Hepatic stellate cell (primary cell): ENCODE results near the gene CLEC9A.

Experiments
- DNase-seq: peaks from one replicate; pipeline ENCODE4 v3.0.0; 2011; ENCODE audit warnings: low spot score

Gene CLEC9A

GRCh38 chr12:10067264-10067663 is 36.8 kb downstream of the CLEC9A start:
- no peak for DNase-seq

GRCh38 chr12:10067942-10068341 is 37.5 kb downstream of the CLEC9A start:
- DNase-seq: no peak

GRCh38 chr12:10068644-10069043 is 38.2 kb downstream of the CLEC9A start:
- no peak for DNase-seq

- DNase-seq: no peak
These were observed 38.6 kb downstream of the CLEC9A start for GRCh38 chr12:10069099-10069498.

GRCh38 chr12:10069976-10070375 is 39.5 kb downstream of the CLEC9A start:
- no peak for DNase-seq

GRCh38 chr12:10070380-10070779 is 39.9 kb downstream of the CLEC9A start:
- no peak for DNase-seq

- DNase-seq: no peak
These were observed 41.6 kb downstream of the CLEC9A start for GRCh38 chr12:10072131-10072530.

- no peak for DNase-seq
These were observed 42.8 kb downstream of the CLEC9A start for GRCh38 chr12:10073261-10073660.

- DNase-seq: no peak
These were observed 45.0 kb downstream of the CLEC9A start for GRCh38 chr12:10075451-10075850.

GRCh38 chr12:10082117-10082874 is 51.8 kb downstream of the CLEC9A start:
- no peak for DNase-seq

- DNase-seq: no peak
These were observed 54.3 kb downstream of the CLEC9A start for GRCh38 chr12:10084733-10085132.

- DNase-seq: no peak
These were observed 55.9 kb downstream of the CLEC9A start for GRCh38 chr12:10086387-10086786.

GRCh38 chr12:10088031-10088430 is 57.5 kb downstream of the CLEC9A start:
- no peak for DNase-seq

- DNase-seq: no peak
These were observed 58.7 kb downstream of the CLEC9A start for GRCh38 chr12:10088955-10089900.

- DNase-seq: no peak
These were observed 64.3 kb downstream of the CLEC9A start for GRCh38 chr12:10094646-10095395.

- no peak for DNase-seq
These were observed 65.5 kb downstream of the CLEC9A start for GRCh38 chr12:10095971-10096370.

GRCh38 chr12:10097521-10097920 is 67.0 kb downstream of the CLEC9A start:
- no peak for DNase-seq

- no peak for DNase-seq
These were observed 68.3 kb downstream of the CLEC9A start, which contains the start of gene CLEC1A for GRCh38 chr12:10098791-10099190. Gene CLEC1A (minus strand): TSS chr12:10098985. CDS start chr12:10098922, 63 bp downstream.

GRCh38 chr12:10101042-10101579 is 70.6 kb downstream of the CLEC9A start:
- DNase-seq: no peak

GRCh38 chr12:10101648-10102220 is 71.3 kb downstream of the CLEC9A start:
- no peak for DNase-seq

- DNase-seq: no peak
These were observed 71.8 kb downstream of the CLEC9A start for GRCh38 chr12:10102322-10102721.
